SKM-1 treated with dmso at 0.1 percent for 144 hours (cell line): Measurements from ENCODE around the gene WDR37.

ENCODE experiments used
- DNase-seq: peaks from one replicate; lab custom pipeline; 2025; ENCODE audit not compliant: unreplicated experiment; lab: John Stamatoyannopoulos, UW

Gene WDR37

GRCh38 chr10:1122349-1122748 lies 66.2 kb downstream of the WDR37 start:
- DNase-seq: no peak

GRCh38 chr10:1123198-1123597 lies 67.0 kb downstream of the WDR37 start:
- DNase-seq: no peak

GRCh38 chr10:1123972-1124371 lies 67.8 kb downstream of the WDR37 start:
- DNase-seq: no peak

- no peak for DNase-seq
Observed at GRCh38 chr10:1124796-1125195, 68.6 kb downstream of the WDR37 start.

GRCh38 chr10:1126461-1126860 lies 70.3 kb downstream of the WDR37 start:
- no peak for DNase-seq

- no peak for DNase-seq
Observed at GRCh38 chr10:1127629-1128028, 71.4 kb downstream of the WDR37 start.

GRCh38 chr10:1128115-1128514 lies 71.9 kb downstream of the WDR37 start:
- DNase-seq: no peak

- no peak for DNase-seq
Observed at GRCh38 chr10:1128649-1129048, 72.5 kb downstream of the WDR37 start.

GRCh38 chr10:1130226-1130625 lies 74.0 kb downstream of the WDR37 start:
- no peak for DNase-seq

GRCh38 chr10:1130995-1131790 lies 75.0 kb downstream of the WDR37 start:
- DNase-seq: no peak

- DNase-seq: no peak
Observed at GRCh38 chr10:1132584-1132983, 76.4 kb downstream of the WDR37 start.

GRCh38 chr10:1133495-1134045 lies 77.4 kb downstream of the WDR37 start:
- no peak for DNase-seq

GRCh38 chr10:1134156-1134555 lies 78.0 kb downstream of the WDR37 start:
- no peak for DNase-seq

- DNase-seq: no peak
Observed at GRCh38 chr10:1136268-1136667, 80.1 kb downstream of the WDR37 start.

- DNase-seq: no peak
Observed at GRCh38 chr10:1137499-1138163, 81.4 kb downstream of the WDR37 start.

GRCh38 chr10:1138529-1138928 lies 82.3 kb downstream of the WDR37 start:
- no peak for DNase-seq

- DNase-seq: no peak
Observed at GRCh38 chr10:1141261-1141660, 85.1 kb downstream of the WDR37 start.

GRCh38 chr10:1141701-1142100 lies 85.5 kb downstream of the WDR37 start:
- no peak for DNase-seq

GRCh38 chr10:1142596-1142995 lies 86.4 kb downstream of the WDR37 start:
- DNase-seq: no peak

- no peak for DNase-seq
Observed at GRCh38 chr10:1147810-1148209, 91.6 kb downstream of the WDR37 start.

GRCh38 chr10:1148855-1149605 lies 92.8 kb downstream of the WDR37 start:
- DNase-seq: no peak
